PFSK-1 (cell line): ENCODE results near the gene OLFM3.

ENCODE experiments used
- POLR2AphosphoS5 ChIP-seq: IDR thresholded peaks from 2 replicates; pipeline ENCODE4 v1.6.1; 2012; ENCODE audit warnings: low read depth, mild to moderate bottlenecking, control low read depth, low read length, moderate library complexity
- REST ChIP-seq, 2 experiments: IDR thresholded peaks; 2 replicates each; pipeline versions ENCODE4 v1.6.1 to v1.8.0; 2011 to 2012; ENCODE audit warnings: low read depth in 2 of 2, low read length in 2 of 2, control low read depth in 1 of 2, inconsistent platforms in 1 of 2, mild to moderate bottlenecking in 1 of 2, moderate library complexity in 1 of 2; ENCODE audit not compliant: insufficient read depth in 1 of 2
- TAF1 ChIP-seq: IDR thresholded peaks from 2 replicates; pipeline ENCODE4 v1.6.1; 2012; ENCODE audit warnings: low read length, control low read depth, borderline replicate concordance; ENCODE audit not compliant: insufficient read depth

GRCh38 chr1:101902199-101902598 is 94.5 kb downstream of the OLFM3 start:
- TF ChIP-seq TAF1 (no peak), REST (IDR thresholded peaks at IDR 0.05; ENCODE audit: insufficient read depth in 1 of 2, low read depth in 2 of 2, low read length in 2 of 2) (no peak), POLR2AphosphoS5 (no peak)
